HepG2 (cell line): ENCODE data around the gene PREP.

Experiments
- ARHGAP35 ChIP-seq: sonication (generic); formaldehyde crosslinking; IDR thresholded peaks from 2 replicates; pipeline ENCODE4 v1.9.0; 2022; ENCODE audit warnings: mild to moderate bottlenecking, inconsistent platforms, moderate library complexity, missing genetic modification reagents, borderline replicate concordance
- EP300 ChIP-seq, 3 experiments: sonication (generic) in 1 of 3; formaldehyde crosslinking in 1 of 3; IDR thresholded peaks; 2 replicates each; pipeline versions ENCODE4 v1.5.1 to v1.6.1; 2011 to 2020; ENCODE audit warnings: low read depth in 2 of 3, low read length in 2 of 3, borderline replicate concordance in 1 of 3, improper control_type of control experiment in 1 of 3, mild to moderate bottlenecking in 1 of 3, missing genetic modification reagents in 1 of 3, moderate library complexity in 1 of 3
- NFYB ChIP-seq: sonication (generic); formaldehyde crosslinking; IDR thresholded peaks from 2 replicates; pipeline ENCODE4 v1.4.0; 2020; ENCODE audit warnings: missing genetic modification reagents
- POLR2A ChIP-seq, 2 experiments: IDR thresholded peaks; 2 replicates each; pipeline ENCODE4 v1.6.1; 2011; ENCODE audit warnings: low read depth in 2 of 2, low read length in 2 of 2, mild to moderate bottlenecking in 1 of 2, moderate library complexity in 1 of 2; ENCODE audit not compliant: insufficient read depth in 1 of 2
- RAD51 ChIP-seq: fragments of 450-650 bp; IDR thresholded peaks from 2 replicates; pipeline ENCODE4 v1.6.1; 2016; ENCODE audit warnings: borderline replicate concordance
- RBM39 ChIP-seq: fragments of 200-400 bp; formaldehyde crosslinking; IDR thresholded peaks from one replicate; pipeline ENCODE4 v1.6.1; 2018; ENCODE audit warnings: antibody characterized with exemption, mild to moderate bottlenecking, low read depth, low read length; ENCODE audit not compliant: poor library complexity, severe bottlenecking
- ZFYVE20 ChIP-seq: sonication (generic); formaldehyde crosslinking; IDR thresholded peaks from 2 replicates; pipeline ENCODE4 v1.8.0; 2023; ENCODE audit warnings: low read depth, mild to moderate bottlenecking, moderate library complexity, missing genetic modification reagents, borderline replicate concordance
- ZNF263 ChIP-seq: sonication (generic); formaldehyde crosslinking; IDR thresholded peaks from 2 replicates; pipeline ENCODE4 v1.4.0; 2020; ENCODE audit warnings: missing genetic modification reagents
- TF ChIP-seq, protein P1 (sequence below): sonication (generic); formaldehyde crosslinking; IDR thresholded peaks from 2 replicates; pipeline ENCODE4 v1.4.0; 2020; ENCODE audit warnings: missing genetic modification reagents
- TF ChIP-seq, protein P2 (sequence below): sonication (generic); formaldehyde crosslinking; IDR thresholded peaks from 2 replicates; pipeline ENCODE4 v1.4.0; 2020; ENCODE audit warnings: mild to moderate bottlenecking, missing genetic modification reagents
- TF ChIP-seq, protein P3 (sequence below): IDR thresholded peaks from 2 replicates; pipeline ENCODE4 v1.6.1; 2016; ENCODE audit warnings: missing compliant biosample characterization, missing genetic modification reagents, borderline replicate concordance

DNA sequence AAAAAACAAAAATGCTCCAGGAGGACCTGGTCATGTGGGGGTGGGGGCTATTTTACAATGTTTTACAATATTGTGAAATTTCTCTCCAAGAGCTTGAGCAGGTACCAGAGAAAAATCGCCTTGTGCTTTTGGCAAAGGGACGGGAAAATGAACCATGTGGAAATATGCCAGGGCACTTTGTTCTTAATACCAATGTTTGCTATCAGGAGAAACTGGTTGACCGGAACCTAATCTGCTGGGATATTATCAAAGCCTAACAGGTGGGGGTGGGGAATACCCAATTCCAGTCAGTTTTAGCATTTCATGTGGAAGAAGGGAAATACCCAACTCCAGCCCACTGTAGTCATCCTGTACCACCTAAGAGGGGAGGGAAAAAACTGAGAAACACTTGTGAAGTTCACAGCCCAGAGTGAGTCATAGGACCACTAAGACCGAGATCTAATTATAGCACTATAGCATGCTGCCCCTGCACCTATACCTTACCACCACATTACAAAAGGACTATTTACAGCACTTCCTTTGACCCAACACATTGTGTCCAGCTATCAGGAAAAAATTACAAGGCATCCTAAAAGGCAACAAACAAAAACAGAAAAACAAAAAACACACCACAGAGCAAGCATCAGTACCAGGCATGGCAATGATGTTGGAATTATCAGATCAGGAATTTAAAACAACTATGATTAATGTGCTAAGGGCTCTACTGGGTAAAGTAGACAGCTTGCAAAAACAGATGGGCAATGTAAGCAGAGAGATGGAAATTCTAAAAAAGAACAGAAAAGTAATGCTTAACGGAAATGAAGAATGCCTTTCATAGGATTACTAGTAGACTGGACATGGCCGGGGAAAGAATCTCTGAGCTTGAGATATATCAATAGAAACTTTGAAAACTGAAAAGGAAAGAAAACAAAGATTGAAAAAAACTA, 138.9 kb downstream of the PREP start:
- TF ChIP-seq ZFYVE20 (no peak), RBM39 (no peak), POLR2A (IDR thresholded peaks at IDR 0.05; ENCODE audit: insufficient read depth in 1 of 2, low read depth in 2 of 2, low read length in 2 of 2) (no peak), ZNF263 (CRISPR knock-in tag) (no peak), RAD51 (no peak), NFYB (CRISPR knock-in tag) (no peak), ARHGAP35 (CRISPR knock-in tag) (no peak), EP300 (IDR thresholded peaks at IDR 0.05; ENCODE audit: low read depth in 2 of 2, low read length in 2 of 2) (no peak), EP300 (CRISPR knock-in tag; IDR thresholded peaks at IDR 0.05; ENCODE audit: borderline replicate concordance) (no peak)
- TF ChIP-seq, protein P1, sequence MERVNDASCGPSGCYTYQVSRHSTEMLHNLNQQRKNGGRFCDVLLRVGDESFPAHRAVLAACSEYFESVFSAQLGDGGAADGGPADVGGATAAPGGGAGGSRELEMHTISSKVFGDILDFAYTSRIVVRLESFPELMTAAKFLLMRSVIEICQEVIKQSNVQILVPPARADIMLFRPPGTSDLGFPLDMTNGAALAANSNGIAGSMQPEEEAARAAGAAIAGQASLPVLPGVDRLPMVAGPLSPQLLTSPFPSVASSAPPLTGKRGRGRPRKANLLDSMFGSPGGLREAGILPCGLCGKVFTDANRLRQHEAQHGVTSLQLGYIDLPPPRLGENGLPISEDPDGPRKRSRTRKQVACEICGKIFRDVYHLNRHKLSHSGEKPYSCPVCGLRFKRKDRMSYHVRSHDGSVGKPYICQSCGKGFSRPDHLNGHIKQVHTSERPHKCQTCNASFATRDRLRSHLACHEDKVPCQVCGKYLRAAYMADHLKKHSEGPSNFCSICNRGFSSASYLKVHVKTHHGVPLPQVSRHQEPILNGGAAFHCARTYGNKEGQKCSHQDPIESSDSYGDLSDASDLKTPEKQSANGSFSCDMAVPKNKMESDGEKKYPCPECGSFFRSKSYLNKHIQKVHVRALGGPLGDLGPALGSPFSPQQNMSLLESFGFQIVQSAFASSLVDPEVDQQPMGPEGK (CRISPR knock-in tag), result no peak
- TF ChIP-seq, protein P2, sequence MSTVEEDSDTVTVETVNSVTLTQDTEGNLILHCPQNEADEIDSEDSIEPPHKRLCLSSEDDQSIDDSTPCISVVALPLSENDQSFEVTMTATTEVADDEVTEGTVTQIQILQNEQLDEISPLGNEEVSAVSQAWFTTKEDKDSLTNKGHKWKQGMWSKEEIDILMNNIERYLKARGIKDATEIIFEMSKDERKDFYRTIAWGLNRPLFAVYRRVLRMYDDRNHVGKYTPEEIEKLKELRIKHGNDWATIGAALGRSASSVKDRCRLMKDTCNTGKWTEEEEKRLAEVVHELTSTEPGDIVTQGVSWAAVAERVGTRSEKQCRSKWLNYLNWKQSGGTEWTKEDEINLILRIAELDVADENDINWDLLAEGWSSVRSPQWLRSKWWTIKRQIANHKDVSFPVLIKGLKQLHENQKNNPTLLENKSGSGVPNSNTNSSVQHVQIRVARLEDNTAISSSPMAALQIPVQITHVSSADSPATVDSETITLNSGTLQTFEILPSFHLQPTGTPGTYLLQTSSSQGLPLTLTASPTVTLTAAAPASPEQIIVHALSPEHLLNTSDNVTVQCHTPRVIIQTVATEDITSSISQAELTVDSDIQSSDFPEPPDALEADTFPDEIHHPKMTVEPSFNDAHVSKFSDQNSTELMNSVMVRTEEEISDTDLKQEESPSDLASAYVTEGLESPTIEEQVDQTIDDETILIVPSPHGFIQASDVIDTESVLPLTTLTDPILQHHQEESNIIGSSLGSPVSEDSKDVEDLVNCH (CRISPR knock-in tag), result no peak
- TF ChIP-seq, protein P3, sequence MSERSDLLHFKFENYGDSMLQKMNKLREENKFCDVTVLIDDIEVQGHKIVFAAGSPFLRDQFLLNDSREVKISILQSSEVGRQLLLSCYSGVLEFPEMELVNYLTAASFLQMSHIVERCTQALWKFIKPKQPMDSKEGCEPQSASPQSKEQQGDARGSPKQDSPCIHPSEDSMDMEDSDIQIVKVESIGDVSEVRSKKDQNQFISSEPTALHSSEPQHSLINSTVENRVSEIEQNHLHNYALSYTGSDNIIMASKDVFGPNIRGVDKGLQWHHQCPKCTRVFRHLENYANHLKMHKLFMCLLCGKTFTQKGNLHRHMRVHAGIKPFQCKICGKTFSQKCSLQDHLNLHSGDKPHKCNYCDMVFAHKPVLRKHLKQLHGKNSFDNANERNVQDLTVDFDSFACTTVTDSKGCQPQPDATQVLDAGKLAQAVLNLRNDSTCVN, result no peak
